Metanephros (tissue), 1 donor: ENCODE measurements around the gene MANF. TPM values are rescaled to one million over a fixed set of nuclear protein-coding genes. Genes with fewer than 3 reads are reported as not detected.

Experiments used
- total RNA-seq: library from RNA; depleted of rRNA; stranded (reverse); fragments of >200 nt; gene quantifications from one replicate; pipeline ENCODE4 v1.2.3, GENCODE V29; 2014

MANF gene
- total RNA-seq, result 45.0 TPM

GRCh38 chr3:51384726-51385473 is at the start of gene MANF:
Gene MANF, plus strand, starts transcription at chr3:51385291. Its CDS starts 52 bp downstream, at chr3:51385343.

GRCh38 chr3:51391075-51391565 is 6.0 kb downstream of the MANF start, which contains the start of gene RBM15B:
Gene RBM15B, plus strand, starts transcription at chr3:51391285. Its CDS starts 115 bp downstream, at chr3:51391400.

Other genes starting within 250 kb of the MANF start
- gene RBM15B, start 6.0 kb downstream of the MANF start, total RNA-seq, result 29.3 TPM
- gene DCAF1, start 114.7 kb downstream of the MANF start, total RNA-seq, result 19.0 TPM
- 20.3 TPM for gene RAD54L2, start 153.4 kb downstream of the MANF start, total RNA-seq